GM19240 (cell line): ENCODE results near the gene PLET1.

Source experiments
- DNase-seq: peaks from one replicate; pipeline ENCODE4 v3.0.0; 2011; ENCODE audit warnings: low spot score; ENCODE audit not compliant: insufficient read length

The PLET1 gene

DNA sequence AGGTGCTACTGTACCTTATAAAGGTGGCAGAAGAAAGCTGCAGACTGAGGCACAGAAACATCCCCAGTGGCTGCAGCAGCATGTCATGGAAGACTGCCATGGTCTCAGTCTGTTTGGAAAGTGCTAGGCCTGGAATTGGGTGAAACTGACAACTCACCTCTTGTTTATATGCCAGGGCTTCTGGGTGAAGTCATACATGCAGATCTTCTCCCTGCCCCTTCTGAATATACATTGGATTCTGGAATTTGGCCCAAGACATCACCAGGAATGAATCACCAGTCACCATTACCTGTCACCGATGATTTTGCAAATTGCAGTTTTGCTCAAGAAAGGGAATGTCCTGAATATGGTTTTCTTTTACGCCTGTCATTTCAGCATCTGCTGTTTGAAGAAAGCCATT lies at the start of gene PLET1:
Gene PLET1, minus strand, starts transcription at position 371 of the 400 bp plus-strand sequence. Its CDS starts 271 bp downstream, at position 100.
- DNase-seq: no peak

GRCh38 chr11:112310419-112310818 lies 49.8 kb upstream of the PLET1 start:
- DNase-seq: no peak

- DNase-seq: no peak
Measured at GRCh38 chr11:112308651-112309050, 48.0 kb upstream of the PLET1 start.

- no peak for DNase-seq
Measured at GRCh38 chr11:112307616-112308015, 47.0 kb upstream of the PLET1 start.

GRCh38 chr11:112306230-112306629 lies 45.6 kb upstream of the PLET1 start:
- no peak for DNase-seq

GRCh38 chr11:112304914-112305313 lies 44.3 kb upstream of the PLET1 start:
- DNase-seq: no peak

- no peak for DNase-seq
Measured at GRCh38 chr11:112303616-112304015, 43.0 kb upstream of the PLET1 start.

- DNase-seq: no peak
Measured at GRCh38 chr11:112302226-112302868, 41.7 kb upstream of the PLET1 start.

GRCh38 chr11:112300094-112300786 lies 39.6 kb upstream of the PLET1 start:
- DNase-seq: no peak

DNA sequence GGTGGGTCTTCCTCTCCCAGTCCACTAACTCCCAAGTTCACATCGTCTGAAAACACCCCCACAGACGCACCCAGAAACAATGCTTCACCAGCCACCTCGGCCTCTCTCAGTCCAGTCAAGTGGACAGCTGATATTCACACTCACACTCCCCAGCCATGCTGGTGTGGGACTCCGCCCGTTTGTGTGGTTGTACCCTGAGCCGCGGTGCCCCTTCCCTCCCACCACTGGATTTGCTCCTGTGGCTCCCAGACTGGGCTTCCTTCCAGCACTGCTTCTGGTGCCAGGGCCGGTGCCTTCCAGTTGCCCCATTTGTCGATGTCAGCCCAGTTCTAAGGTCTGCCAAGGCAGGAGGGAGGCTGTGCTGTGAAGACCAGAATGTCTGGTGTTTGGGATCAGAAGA lies 37.9 kb upstream of the PLET1 start:
- DNase-seq: no peak

GRCh38 chr11:112297248-112297866 lies 36.7 kb upstream of the PLET1 start:
- no peak for DNase-seq

- DNase-seq: no peak
Measured at GRCh38 chr11:112296044-112296443, 35.4 kb upstream of the PLET1 start.

GRCh38 chr11:112294688-112295340 lies 34.2 kb upstream of the PLET1 start:
- DNase-seq: no peak

DNA sequence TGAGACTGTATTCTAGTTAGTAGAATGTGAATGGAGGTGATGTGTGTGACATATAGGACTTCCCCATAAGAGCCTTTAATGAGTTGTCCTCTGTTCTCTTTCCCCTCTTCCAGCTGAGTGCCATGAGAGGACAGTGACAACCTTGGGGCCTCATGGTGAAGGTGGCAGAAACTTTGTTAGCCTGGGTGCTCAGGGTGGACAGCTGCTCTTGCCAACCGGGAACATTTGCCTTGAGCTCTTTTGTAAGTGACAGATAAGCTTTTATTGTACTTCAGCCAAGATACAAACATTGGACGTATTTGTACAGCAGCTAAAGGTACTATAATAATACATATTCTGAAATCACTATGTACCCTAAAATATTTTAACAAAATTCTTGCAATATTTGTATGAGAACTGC lies 33.0 kb upstream of the PLET1 start:
- no peak for DNase-seq

DNA sequence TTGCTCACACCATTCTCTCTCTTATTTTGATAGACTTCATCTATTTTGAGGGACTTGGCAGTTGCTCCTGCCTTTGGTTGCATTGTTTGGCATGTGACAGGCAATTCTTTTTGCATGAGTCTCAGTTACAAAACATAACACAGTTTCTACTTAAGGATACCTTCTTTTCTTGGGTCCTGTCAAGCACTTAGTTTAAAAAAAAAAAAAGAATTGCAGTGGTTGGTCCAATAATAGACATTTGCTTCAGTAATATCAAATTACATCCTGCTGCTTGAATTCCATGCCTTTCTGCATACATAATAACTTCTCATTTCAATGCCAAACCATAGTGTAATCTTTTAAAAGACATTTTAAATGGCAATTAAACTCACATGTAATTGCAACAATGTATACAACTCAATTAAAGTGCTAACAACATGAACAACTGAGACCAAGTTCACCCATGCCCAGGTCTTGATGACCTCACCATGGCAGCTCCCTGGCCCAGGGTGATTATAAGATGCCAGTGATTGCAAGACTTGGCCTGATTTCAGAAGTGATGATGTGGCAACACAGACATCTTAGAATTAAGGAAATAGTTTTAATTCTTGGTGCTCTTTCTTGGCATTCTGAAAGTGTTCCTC lies 32.2 kb upstream of the PLET1 start:
- no peak for DNase-seq

DNA sequence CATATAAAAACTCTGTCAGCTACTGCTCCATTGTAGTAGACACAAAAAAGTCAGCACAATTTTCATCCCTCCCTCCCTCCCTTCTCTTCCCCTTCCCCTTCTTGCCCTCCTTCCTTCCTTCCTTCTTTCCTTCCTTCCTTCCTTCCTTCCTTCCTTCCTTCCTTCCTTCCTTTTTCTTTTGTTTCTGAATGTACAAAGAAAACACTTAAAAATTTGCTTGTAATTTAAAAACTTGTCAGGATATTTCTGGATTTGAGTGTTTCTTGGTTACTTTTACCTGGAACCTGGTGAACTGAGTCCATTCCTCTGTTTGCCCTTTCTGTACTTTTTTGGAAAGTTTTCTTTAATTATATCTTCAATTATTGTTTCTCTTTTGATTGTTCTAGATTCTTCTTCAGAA lies 31.5 kb upstream of the PLET1 start:
- DNase-seq: no peak

GRCh38 chr11:112291191-112291590 lies 30.5 kb upstream of the PLET1 start:
- DNase-seq: no peak

DNA sequence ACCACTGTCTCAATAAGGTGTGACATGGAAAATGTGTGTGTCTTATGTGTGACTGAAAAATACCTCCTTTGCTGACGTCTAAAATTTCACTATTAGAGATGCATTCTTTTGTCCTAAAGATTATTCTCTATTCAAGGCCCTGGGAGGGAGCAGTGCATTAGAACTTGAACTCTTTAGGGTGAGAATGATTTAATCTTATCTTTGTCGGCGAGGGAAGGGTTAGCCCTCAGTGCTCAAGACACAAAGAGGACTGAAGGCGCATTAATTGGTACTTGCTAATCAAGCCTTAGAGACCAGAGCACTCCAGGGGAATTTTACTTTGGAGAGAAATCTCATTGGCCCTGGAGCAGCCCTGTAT lies 29.8 kb upstream of the PLET1 start:
- DNase-seq: no peak

DNA sequence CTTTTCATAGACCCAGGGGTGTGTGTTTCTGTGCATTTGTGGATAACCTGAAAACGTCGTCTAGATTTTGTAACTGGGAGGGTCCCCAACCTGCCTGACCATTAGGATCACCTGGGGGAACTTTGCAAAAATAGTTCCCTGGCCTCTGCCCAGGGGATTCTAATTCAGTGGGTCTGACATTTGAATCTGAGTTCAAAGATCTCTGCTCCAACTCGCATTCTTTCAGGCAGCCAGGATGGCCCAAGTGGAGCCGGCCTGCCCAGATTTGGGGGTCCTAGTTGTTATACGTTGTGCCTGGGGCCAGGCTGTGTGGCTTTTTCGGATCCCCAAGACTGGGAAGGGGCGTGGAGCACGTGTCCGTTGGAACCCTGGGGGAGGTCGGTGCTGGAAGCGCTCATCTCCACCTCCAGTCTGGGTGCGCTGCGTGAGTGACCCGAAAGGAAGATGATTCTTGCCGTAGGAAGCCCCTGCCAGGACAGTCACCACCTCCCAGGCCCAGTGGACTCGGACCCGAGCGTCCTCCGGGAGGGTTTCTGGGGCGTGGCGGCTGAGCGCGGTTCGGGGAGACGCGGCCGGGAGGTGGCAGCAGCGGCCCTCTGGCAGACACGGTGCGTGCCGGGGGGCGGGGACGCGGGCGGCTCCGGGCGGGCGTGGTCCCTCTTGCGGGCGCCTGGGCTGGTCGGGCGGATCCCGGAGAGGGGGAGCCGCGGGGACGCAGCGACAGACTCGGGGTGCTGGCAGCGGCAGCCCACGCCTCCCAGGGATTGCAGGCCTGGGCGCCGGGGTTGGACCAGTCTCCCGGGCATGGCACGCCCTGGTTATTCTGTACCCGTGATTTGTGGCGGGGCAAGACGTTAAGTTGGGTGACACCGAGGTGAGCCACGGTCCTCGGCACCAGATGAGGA lies 29.2 kb upstream of the PLET1 start:
- DNase-seq: peak; percentile 73

- no peak for DNase-seq
Measured at GRCh38 chr11:112288021-112288420, 27.4 kb upstream of the PLET1 start.

- no peak for DNase-seq
Measured at GRCh38 chr11:112285841-112286311, 25.2 kb upstream of the PLET1 start.
